Bronchial epithelial cell (primary cell): Measurements from ENCODE around the gene CNTNAP2. TPM values are rescaled to one million over a fixed set of nuclear protein-coding genes. Genes with fewer than 3 reads are reported as not detected.

ENCODE experiments used
- DNase-seq: peaks from one replicate; pipeline ENCODE4 v3.0.0-alpha.2; 2010; ENCODE audit warnings: low read depth
- FAIRE-seq: peaks from 2 replicates; lab custom pipeline; 2011; peaks lifted over from hg19 to GRCh38; lab: Jason Lieb, UNC
- H3K27me3 ChIP-seq: 2 replicates; pipeline ENCODE4 v1.5.1; 2011; ENCODE audit warnings: low read length; ENCODE audit not compliant: control insufficient read depth, insufficient read depth
- H3K36me3 ChIP-seq: 2 replicates; pipeline ENCODE4 v1.5.1; 2011; ENCODE audit warnings: low read length; ENCODE audit not compliant: control insufficient read depth, insufficient read depth
- H3K4me3 ChIP-seq: 2 replicates; pipeline ENCODE4 v1.5.1; 2011; ENCODE audit warnings: mild to moderate bottlenecking, low read depth, low read length, control low read depth
- total RNA-seq: library from RNA; depleted of rRNA; stranded (reverse); fragments of >200 nt; gene quantifications from 2 replicates; pipeline ENCODE4 v1.2.1, GENCODE V29; 2014
- TF ChIP-seq, protein P1 (sequence below): IDR thresholded peaks from 2 replicates; pipeline ENCODE4 v1.5.1; 2011; ENCODE audit warnings: mild to moderate bottlenecking, moderate library complexity, low read length, control low read depth, inconsistent platforms; ENCODE audit not compliant: insufficient read depth, severe bottlenecking

The CNTNAP2 gene
- total RNA-seq, 1 donor from 2014 or later = 0.26 TPM

DNA sequence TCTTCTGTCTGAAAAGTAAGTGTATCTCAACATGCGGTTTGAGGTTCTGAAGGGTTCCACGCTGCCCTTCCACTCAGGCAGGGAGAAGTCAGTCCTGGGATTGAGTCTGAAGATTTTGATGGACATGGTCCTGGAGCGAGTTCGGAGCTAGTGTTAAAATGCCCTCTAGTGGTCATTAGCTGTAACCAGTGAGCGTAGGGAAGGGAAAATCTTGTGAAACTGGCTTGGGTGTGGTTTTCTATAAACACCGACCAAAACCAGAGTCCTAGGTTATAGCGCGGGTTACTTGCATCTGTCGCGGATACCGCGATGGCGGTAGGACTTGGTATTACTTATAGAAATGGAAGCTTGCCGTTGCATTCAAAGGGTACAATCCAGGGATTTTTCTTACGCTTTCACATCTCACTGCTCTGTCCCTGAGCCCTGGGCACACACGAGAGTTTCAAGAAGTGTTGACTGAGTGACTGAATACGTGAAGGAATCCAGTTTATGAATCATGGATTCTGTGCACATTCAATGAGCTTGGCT, 2125.8 kb downstream of the CNTNAP2 start:
- TF ChIP-seq, protein P1, sequence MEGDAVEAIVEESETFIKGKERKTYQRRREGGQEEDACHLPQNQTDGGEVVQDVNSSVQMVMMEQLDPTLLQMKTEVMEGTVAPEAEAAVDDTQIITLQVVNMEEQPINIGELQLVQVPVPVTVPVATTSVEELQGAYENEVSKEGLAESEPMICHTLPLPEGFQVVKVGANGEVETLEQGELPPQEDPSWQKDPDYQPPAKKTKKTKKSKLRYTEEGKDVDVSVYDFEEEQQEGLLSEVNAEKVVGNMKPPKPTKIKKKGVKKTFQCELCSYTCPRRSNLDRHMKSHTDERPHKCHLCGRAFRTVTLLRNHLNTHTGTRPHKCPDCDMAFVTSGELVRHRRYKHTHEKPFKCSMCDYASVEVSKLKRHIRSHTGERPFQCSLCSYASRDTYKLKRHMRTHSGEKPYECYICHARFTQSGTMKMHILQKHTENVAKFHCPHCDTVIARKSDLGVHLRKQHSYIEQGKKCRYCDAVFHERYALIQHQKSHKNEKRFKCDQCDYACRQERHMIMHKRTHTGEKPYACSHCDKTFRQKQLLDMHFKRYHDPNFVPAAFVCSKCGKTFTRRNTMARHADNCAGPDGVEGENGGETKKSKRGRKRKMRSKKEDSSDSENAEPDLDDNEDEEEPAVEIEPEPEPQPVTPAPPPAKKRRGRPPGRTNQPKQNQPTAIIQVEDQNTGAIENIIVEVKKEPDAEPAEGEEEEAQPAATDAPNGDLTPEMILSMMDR = peak; percentile 92
- FAIRE-seq (no peak), DNase-seq (peak; percentile 74)
- Histone ChIP-seq H3K36me3 (no peaks in the 10 kb centered on the region), H3K4me3 (peak overlapping the region; percentile 8), H3K27me3 (no peaks in the 10 kb centered on the region)

DNA sequence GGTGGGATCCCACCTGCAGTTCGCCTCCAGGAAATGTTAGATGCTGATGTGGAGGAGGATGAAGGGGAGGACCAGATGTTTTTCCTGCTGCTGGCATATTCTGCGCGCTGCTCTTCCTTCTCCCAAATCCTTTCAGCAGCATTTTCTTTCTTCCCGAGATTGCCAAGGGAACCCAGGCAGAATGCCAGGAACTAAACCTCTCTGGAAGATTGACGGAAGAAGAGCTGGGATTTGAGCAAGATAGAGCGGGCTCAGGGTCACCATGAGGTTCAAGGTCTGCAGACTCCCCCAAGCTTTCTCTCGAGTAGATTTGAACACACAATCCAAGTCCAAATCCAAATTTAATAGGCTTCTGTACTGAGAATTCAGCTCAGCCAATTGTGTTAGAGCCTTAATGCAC, 2128.8 kb downstream of the CNTNAP2 start:
- Histone ChIP-seq H3K4me3 (no peak overlapping the region), H3K27me3 (no peaks in the 10 kb centered on the region), H3K36me3 (no peaks in the 10 kb centered on the region)
- no peak for FAIRE-seq
- TF ChIP-seq, protein P1 = no peak
- no peak for DNase-seq

DNA sequence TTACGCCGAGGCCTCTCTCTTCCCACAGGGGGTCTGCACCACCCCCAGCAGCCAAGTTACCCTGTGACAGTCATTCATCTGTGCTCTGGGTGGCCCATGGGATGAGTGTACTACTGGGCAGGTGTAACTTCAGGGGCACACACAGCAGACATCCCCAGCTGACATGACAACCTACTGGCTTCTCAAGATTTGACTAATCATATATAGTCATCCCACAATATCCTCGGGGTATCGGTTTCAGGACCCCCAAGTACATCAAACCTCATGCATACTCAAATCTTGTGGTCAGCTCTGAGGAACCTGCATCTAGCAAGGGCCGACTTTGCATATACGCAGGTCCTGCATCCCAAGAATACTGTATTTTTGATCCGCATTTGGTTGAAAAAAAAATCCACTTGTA, 2137.0 kb downstream of the CNTNAP2 start:
- no peaks in the 10 kb centered on the region for H3K27me3 ChIP-seq
- H3K4me3 ChIP-seq = no peak overlapping the region
- no peak for DNase-seq
- TF ChIP-seq, protein P1 = no peak
- H3K36me3 ChIP-seq = no peaks in the 10 kb centered on the region
- no peak for FAIRE-seq

DNA sequence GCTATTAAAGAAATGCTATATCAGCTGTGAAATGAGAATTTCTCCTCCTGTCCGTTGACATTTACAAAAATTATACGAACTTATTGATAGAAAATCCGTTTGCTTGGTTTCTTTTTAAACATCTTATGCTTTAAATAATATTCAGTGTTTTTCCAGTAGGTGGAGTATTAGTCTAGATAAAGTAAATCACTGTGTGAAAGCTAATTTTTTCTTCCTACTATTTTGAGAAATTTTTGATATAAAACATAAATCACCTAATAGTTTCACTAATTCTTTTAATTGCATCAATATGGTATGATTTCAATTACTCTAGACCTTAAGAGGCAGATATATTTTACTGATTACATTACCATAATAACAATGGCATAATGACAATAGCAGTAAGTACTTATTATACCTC, 2138.7 kb downstream of the CNTNAP2 start:
- H3K27me3 ChIP-seq = no peaks in the 10 kb centered on the region
- FAIRE-seq (no peak), DNase-seq (no peak)
- no peaks in the 10 kb centered on the region for H3K36me3 ChIP-seq
- TF ChIP-seq, protein P1 = no peak
- H3K4me3 ChIP-seq = no peak overlapping the region

DNA sequence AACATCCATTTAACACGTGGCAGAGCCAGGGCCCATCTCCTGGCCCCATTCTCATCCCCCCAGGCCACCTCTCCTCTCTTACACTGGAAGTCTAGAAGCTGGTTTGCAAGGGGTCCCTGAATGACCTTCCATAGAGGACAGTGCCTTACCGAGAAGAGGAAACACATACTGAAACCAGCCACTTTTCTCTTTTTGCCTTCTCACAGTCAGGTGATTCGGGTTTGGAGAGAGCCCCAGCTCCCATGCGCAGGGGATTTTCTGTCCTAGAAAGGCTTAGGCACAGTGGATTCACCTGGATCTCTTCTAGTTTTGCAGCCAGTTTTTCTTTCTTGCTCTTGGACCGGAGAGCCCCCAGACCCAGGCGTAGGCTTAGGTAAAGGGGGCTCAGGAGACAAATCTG, 2139.8 kb downstream of the CNTNAP2 start:
- no peak for FAIRE-seq
- TF ChIP-seq, protein P1 = no peak
- Histone ChIP-seq H3K27me3 (no peaks in the 10 kb centered on the region), H3K4me3 (no peak overlapping the region), H3K36me3 (no peaks in the 10 kb centered on the region)
- DNase-seq = no peak

DNA sequence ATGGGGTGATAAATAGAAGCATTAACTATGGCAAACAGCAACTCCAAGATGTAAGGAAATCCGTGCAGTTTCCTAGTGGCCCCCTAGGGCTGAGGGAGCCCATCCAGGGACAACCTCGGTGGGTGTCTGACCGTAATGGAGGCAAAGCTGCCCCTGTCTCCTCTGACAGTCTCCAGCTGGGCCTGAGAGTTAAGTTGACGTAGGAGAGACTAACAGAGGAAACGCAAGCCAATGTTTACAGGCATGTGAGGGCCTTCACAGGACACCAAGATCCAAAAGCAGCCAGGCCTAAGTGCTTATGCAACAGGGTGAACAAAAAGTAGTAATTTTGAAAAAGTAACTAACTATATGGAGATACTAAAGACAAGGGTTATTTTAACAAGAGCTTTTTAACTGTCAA, 2144.0 kb downstream of the CNTNAP2 start:
- Histone ChIP-seq H3K27me3 (no peaks in the 10 kb centered on the region), H3K36me3 (no peaks in the 10 kb centered on the region), H3K4me3 (no peak overlapping the region)
- DNase-seq (no peak), FAIRE-seq (no peak)
- TF ChIP-seq, protein P1 = no peak
